KBM-7 (cell line): ENCODE measurements around the gene CCDC40.

Experiments
- DNase-seq: peaks from one replicate; pipeline ENCODE4 v3.0.0-alpha.2; 2015
- in situ Hi-C: fragments of 300-500 bp; cut with MboI; formaldehyde crosslinking; loops from 2 replicates; pipeline ENCODE4 v1.14.3; 2020; ENCODE audit warnings: low sequenced_read_pairs, low pct_unique_long_range_greater_than_20kb, mixed read lengths

Gene CCDC40

DNA sequence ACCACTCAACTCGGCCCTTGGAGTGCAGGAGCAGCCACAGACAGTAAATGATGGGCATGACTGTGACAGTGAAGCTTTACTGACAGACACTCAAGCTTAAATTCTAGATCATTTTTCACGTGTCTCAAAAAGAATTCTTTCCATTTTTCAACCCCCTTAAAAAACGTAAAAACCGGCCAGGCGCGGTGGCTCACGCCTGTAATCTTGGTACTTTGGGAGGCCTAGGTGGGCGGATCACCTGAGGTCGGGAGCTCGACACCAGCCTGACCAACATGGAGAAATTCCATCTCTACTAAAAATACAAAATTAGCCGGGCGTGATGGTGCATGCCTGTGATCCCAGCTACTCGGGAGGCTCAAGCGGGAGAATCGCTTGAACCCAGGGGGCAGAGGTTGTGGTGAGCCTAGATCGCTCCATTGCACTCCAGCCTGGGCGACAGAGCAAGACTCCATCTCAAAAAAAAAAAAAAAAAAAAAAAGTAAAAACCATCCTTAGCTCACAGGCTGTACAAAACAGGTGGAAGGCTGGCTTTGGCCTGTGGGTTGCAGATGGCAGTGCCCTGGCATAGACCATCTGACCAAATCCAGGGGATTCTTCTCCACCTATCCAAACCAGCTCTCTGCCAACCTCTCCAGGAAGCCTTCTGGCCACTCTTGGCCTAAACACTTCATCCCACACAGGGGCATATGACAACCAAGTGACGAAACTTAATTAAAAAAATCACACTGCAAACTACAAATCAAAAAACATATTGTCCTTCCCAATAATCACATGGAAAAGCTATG, 19.0 kb upstream of the CCDC40 start:
- in situ Hi-C loops, result no loop called here
- no peak for DNase-seq

DNA sequence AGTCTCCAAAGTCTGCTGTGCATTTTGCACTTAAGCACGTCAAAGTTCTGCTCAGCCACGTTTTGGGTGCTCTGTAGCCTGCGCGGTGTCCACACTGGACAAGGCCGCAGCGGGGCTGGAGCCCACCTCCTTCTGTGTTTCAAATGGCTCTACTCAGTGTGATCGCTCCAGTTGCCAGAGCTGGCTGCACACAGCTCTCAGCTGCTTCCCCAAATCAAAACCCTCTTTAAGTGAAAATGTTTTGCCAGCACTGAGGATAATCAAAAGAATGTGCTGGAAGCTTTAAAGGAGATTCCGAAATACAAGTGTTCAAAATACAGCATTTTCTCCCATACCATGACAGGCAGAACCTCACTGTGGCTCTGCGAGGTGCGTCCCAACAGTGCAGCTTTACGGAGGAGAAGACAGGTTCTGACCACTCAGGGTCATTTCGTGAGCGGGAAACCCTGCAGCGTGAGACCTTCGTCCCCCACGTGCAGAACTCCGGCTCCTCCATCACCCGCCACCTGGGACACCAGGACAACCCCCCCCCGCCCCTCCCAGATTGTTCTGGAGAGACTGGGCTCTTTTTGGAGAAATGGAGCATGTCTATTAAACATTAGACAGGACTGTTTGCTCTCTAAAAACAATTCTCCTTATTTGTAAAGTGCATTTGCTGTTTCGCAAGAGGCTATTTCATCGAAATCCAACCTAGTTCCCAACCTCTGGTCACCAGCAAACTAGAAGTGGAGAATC, 17.4 kb upstream of the CCDC40 start:
- in situ Hi-C loops, result no loop called here
- DNase-seq, result no peak

DNA sequence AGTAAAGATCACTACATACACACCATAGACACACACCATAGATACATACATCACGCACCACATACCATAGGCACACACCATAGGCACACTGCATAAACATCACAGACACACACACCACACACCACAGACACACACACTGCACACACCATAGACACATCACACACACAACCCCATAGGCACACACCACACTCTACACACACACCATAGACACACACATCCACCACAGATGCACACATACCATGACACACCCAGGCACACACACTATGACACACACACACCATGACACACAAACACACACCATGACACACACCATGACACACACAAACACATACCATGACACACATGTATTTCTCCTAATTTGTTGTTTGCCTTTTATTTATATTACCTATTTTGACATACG, 14.8 kb upstream of the CCDC40 start:
- no peak for DNase-seq
- in situ Hi-C loops, result no loop called here

DNA sequence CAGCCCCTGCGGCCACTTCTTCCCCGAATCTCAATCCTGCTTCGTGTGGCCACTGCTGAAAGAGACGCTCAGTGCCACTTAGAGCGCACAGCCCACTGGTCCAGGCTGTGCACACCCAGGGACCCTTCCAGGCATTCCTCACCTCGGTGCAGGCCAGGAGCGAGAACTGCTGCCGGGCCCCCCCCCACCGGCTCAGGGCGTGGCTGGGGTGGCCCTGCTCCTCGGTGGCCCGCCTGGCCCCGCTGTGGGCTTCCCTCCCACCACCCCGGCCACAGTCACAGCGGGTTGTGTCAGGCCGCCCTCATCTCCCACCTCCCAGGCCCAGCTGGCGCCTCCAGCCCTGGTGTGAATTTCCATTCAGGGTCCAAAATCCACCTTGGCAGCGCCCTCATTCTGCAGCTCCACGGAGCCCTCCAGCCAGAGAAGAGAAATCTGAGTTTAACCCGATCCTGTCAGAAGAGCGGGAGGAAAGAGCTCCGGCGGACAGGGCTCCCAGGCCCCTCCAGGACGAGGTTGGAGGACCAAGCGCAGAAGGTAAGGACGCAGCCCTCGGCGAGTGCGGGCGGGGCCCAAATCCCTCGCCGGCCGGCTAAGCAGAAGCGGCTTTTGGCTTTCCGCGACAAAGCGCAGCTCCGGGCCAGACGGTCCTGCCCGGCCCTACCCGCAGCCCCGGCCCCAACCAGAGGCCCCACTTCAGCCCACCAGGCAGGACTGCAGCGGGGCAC, 12.8 kb upstream of the CCDC40 start:
- in situ Hi-C loops, result no loop called here
- DNase-seq, result no peak

DNA sequence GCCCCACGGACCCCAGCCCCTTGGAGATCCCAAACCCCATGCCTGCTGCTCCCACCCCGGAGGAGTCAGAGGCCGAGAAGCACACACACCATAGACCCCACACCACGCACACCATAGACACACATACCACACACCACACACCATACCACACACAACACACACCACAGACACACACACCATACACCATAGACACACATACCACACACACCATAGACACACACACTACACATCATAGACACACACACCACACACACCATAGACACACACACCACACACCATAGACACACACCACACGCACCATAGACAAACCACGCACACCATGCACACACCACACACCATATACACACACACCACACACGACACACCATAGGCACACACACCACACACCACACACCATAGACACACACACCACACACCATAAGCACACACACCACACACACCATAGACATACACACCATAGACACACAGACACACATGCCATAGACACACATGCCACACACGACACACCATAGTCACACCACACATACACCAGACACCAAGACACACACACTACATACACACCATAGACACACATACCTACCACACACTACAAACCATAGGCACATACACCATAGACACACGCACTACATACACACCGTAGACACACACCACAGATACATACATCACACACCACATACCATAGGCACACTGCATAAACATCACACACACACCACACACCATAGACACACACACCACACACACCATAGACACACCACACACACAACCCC, 12.1 kb upstream of the CCDC40 start:
- no peak for DNase-seq
- in situ Hi-C loops, result no loop called here

DNA sequence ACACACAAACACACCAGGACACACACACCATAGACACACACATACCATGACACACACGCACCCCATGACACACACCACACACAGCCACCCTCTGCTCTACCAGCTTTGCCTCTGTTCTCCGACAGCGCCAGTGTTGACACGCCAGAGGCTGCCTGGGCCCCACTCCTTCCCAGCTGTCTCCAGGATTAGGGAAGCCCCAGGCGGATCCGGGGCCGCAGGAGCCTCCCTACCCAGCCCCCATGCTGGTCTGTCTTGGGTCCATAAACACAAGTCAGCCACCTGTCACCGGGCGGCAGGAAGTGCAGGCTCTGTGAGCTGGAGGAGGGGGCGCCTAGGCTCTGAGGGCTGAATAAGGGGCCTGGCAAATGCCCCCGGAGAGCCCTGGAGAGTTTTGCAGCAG, 11.3 kb upstream of the CCDC40 start:
- DNase-seq, result peak; percentile 20
- in situ Hi-C loops, result no loop called here

DNA sequence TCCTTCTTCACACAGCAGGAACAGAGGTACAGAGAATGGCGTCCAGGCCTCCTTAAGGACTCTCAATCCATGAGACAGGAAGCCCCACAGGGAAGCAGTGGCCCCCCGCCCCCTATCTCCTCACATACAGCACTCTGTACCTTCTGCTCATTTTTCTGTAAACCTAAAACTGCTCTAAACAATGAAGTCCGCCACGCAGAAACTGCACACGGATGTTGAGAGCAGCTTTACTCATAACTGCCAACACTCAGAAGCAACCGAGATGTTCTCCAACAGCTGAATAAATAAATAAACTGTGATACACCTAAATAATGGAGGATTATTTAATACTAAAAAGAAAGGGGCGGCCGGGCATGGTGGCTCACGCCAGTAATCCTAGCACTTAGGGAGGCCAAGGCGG, 10.6 kb upstream of the CCDC40 start:
- in situ Hi-C loops, result no loop called here
- no peak for DNase-seq

DNA sequence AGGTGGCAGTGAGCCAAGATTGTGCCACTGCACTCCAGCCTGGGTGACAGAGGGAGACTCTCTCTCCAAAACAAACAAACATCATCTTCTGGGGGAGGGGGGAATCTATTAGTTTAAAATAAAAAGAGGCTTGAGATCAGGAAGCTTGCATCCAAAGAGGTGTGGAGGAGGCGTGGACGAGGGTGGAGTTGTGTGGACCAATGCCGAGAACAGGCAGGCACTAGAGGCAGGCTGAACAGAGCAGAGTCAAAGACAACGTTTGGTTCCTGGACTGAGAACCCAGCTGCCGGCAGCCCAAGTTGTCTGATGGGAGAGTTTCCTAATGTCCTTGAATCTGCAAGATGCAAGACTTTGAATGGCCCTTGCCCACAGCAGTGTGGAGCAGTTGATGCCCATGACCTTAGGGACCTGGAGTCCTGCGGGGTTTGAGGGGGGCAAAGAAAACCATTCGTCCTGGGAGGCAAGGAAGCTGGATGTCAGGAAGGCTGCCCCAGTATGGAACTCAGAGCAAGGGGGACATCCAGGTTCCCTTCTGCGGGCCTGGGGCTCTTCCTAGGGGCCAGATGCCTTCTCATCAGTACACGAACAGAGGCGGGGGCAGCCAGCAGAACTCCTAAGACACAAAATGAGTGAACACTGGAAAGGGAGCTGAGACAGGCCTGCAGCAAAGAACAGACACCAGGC, 9.9 kb upstream of the CCDC40 start:
- in situ Hi-C loops, result no loop called here
- DNase-seq, result no peak

DNA sequence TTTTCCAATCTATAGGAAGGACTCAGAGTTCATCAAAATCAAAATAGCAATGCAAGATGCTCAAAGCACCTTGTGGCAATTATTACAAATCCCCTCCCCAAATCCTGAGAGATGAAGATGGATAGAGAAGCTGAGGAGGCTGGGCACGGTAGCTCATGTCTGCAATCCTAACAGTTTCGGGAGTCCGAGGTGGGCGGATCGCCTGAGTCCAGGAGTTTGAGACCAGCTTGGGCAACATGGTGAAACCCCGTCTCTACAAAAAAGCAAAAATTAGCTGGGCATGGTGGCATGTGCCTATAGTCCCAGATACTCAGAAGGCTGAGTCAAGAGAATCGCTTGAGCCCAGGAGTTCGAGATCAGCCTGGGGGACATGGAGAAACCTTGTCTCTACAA, 9.4 kb upstream of the CCDC40 start:
- in situ Hi-C loops, result no loop called here

DNA sequence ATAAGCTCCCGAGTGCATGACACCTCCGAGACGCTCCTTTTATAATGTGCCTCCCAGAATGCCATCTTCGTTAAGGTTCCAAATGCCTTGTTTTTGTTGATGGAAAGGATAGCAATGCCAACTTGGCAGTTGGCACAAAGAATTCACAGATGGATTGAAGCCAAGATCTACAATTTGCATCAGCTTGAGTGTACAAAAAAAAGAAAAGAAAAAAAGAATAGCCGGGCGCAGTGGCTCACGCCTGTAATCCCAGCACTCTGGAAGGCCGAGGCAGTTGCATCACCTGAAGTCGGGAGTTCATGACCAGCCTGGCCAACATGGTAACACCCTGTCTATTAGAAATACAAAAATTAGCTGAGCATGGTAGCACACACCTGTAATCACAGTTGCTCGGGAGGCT, 8.4 kb upstream of the CCDC40 start:
- in situ Hi-C loops, result no loop called here
- no peak for DNase-seq

More for the DNA sequence above, 9.4 kb upstream of the CCDC40 start:
- no peak for DNase-seq

DNA sequence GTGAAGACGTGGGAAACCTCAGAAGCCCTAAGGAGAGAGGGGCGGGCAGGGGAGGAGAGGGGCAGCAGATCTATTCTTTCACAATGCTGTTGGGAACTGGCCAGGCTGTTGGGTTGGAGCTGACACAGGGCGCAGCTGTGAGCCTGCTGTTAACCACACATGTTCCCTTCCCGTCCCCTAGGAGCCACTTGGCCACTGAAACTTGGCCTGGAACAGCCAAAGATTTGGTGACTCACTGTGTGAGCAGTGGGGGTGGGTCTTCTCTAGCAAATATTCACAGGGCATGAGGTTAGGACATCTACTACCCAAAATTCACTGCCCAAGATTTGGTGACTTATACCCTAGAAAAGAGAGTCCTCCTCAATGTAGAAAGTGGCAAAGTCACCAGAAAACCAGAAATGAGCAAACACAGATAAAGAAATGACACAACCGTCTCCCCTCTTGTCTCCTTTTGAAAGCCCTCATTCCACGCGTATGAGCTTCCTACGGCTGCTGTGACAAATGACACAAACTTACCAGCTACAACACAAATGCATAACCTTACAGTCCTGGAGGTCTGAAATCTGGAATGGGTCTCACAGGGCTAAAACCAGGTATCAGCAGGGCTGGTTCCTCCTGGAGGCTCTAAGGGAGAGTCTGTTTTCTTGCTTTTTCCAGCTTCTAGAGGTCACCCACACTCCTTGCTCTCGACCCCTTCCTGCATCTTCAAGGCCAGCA, 7.0 kb upstream of the CCDC40 start:
- in situ Hi-C loops, result no loop called here
- DNase-seq, result peak; percentile 50

DNA sequence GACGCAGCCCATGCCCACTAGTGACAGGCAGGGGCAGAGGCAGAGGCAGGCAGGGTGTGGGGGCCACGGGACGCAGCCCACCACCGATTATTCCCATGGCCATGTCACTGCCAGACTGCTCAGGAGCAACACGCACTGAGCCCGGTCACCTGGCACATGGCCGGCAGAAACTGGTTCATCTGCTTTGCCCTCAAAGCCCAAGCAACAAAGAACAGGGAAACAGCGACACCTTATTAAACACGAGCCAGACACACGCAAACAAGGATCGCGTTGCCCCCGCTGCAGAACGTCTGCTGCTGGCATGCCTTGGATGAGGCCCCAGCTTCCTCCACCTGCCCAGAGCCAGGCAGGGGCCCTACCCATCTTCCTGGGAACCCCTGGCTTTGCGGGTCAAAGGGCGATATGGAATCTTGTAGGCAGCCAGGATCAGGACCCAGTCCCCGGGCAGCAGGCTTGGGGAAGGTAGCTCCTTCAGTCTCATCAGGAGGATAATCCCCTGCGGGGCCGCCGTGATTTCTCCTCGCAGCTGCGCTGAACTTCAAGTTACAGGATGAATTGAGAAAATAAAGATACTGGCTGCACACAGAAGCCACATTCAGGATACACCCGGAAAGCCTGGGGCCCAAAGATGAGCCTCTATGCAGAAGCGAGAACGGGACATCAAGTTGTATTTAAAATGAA, 5.6 kb upstream of the CCDC40 start:
- DNase-seq, result no peak
- in situ Hi-C loops, result no loop called here

DNA sequence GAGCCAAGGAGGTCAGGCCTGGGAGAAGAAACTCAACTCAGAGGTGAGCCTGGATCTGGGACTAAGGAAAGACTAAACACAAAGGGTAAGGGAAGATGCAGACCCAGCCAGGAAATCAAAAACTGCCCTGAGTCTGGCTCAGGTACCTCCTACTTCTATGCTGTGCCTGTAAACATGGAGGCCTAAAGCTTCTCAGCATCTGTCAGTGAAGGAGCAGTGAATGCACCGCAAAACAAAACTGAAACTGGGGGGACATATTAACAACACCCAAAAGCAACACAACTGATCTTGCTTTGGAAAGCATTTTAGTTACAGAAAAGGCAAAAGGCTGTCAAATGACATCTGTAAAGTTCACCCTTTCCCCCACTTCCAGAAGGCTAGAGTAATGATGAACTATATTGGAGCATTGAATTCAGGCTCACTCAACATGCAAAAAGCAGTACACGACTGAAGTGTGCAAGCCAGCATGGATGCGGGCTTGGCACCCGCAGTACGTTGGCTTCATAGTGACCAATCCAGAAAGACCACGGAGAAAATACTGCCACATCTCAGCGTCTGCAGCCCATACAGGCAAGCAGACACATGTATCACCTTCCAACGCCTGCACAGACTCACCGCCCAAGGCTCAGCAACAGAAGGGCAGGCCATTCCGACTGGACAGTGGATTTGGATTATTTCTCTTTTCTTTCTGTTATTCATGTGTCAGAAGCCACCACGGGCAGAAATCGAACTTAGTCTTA, 4.6 kb upstream of the CCDC40 start:
- DNase-seq, result no peak
- in situ Hi-C loops, result no loop called here

DNA sequence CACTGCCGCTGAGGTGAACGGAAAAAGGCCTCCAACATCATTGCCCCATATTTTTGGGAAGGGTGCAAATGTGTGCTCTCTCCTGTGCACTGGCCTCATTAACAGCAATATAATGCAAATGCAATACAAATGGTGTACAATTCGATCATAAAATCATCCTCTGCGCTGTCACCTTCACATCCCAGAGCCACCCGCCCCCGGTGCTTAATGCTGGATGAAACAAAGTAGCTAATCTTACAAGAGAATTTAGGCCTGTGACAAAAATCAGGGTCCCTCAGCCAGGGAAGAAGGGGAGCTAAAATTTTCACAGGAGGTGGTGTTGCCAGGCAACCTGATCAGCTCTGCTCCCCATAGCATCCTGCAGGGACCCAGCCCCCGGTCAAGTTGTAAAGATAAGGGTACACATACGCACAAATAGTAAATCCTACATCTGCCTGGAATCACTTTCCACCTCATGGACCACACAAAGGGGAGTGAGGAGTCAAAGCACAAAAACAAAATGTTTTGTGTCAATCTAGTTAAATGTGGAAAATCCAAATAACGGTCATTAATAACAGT, 3.7 kb upstream of the CCDC40 start:
- DNase-seq, result no peak
- in situ Hi-C loops, result no loop called here

DNA sequence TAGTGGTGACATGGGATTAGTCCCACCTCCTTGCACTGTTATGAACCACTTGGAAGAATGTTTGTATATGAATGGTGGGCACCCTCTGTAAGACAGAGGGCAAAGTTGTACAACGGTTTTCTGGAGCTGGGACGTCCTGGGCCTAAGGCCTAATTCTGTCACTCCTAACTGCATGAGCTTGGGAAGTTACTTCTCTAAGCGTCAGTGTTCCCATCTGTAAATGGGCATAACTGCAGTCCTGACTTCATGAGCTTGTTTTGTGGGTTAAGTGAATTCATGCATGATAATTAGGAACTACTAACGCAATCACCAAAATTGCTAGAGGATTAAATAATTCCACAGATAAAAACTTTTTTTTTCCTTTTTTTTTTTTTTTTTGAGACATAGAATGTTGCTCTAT, 2.6 kb upstream of the CCDC40 start:
- no peak for DNase-seq
- in situ Hi-C loops, result no loop called here

DNA sequence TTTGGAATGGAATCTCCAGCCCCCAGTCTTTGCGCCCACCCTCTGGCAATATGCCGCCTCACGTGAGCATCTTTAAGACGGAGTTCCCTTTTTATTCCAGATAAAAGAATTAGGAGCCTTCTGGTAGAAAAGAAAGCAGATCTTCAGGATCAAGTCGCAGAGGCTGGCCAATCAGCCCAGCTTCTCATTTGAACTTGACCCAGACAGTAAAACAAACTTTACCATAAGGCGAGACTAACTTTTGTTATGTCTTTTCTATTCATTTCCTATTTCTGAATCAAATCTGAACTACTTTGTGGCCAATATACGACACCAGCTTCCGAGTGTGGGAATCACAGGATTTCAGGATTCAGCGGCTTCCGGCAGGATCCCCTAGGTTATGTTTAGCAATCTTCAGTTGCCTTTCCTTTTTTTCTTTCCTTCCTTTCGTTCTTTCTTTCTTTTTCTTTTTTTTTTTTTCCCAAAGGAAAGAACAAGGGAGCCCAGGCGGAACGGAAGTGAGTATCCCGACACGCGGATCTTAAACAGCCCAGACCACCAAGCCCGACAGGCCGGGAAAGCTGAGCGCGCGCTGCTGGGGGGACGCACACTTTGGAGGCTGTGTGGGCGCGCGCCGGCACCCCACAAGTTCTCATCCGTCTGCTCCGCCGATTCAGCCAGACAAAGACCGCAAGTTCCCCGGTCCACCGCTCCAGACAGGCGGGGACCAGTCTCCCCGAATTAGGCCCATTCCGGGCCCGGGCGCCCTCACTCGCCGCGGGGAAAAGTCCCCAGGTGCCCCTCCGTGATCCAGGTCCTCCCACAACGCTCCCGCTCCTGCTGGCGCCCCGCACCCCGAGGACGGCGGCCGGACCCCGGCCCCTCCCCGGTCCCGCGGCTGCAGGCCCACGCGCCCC, 1.4 kb upstream of the CCDC40 start:
- DNase-seq, result peak; percentile 28
- in situ Hi-C loops, result no loop called here
